ENCODE results near the gene C1RL.

DNA sequence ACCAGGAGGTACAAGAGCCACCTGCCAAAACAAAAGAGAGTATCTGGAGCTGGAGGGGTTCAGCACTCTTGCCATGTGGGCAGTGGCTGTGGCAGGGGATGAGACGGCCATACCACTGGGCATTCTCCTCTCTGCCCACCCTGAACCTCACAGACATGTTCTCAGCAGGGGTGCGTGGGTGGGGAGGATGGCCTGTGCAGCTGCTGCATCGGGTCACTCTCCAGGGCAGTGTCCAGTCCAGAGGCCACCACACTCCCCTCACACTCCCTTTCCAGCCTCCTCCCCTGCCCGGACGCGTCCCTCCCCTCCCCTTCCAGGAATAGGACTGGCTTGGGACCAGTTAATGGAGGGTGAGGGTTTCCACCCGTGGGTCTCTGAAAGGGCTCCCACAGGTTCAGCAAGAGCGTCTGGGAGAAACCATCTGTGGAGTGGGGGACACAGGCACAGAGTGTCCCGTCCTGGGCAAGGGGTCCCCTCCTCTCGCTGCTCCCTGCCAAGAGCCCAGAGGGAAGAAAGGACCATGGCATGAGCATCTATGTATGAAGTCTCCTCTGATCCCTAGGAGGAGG, 17.3 kb downstream of the C1RL start:
- TF ChIP-seq CHD1 (IDR thresholded peaks at IDR 0.05; ENCODE audit: low read depth, low read length) (no peak), RAD21 (IDR thresholded peaks at IDR 0.05; ENCODE audit: low read length) (no peak), CEBPB (IDR thresholded peaks at IDR 0.05; ENCODE audit: low read depth, low read length) (no peak), MAFK (IDR thresholded peaks at IDR 0.05; ENCODE audit: low read depth, low read length) (no peak), POLR2A (IDR thresholded peaks at IDR 0.05; ENCODE audit: low read depth, low read length) (no peak), FOS (IDR thresholded peaks at IDR 0.05; ENCODE audit: low read depth, low read length) (no peak), MAZ (IDR thresholded peaks at IDR 0.05; ENCODE audit: borderline replicate concordance, low read depth, low read length) (no peak), SMC3 (IDR thresholded peaks at IDR 0.05; ENCODE audit: low read depth, low read length) (no peak), RCOR1 (IDR thresholded peaks at IDR 0.05; ENCODE audit: insufficient replicate concordance, low read length) (no peak)
- TF ChIP-seq, protein P1, sequence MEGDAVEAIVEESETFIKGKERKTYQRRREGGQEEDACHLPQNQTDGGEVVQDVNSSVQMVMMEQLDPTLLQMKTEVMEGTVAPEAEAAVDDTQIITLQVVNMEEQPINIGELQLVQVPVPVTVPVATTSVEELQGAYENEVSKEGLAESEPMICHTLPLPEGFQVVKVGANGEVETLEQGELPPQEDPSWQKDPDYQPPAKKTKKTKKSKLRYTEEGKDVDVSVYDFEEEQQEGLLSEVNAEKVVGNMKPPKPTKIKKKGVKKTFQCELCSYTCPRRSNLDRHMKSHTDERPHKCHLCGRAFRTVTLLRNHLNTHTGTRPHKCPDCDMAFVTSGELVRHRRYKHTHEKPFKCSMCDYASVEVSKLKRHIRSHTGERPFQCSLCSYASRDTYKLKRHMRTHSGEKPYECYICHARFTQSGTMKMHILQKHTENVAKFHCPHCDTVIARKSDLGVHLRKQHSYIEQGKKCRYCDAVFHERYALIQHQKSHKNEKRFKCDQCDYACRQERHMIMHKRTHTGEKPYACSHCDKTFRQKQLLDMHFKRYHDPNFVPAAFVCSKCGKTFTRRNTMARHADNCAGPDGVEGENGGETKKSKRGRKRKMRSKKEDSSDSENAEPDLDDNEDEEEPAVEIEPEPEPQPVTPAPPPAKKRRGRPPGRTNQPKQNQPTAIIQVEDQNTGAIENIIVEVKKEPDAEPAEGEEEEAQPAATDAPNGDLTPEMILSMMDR (conservative IDR thresholded peaks at IDR 0.05; ENCODE audit: low read depth, low read length): no peak
- TF ChIP-seq, protein P2, sequence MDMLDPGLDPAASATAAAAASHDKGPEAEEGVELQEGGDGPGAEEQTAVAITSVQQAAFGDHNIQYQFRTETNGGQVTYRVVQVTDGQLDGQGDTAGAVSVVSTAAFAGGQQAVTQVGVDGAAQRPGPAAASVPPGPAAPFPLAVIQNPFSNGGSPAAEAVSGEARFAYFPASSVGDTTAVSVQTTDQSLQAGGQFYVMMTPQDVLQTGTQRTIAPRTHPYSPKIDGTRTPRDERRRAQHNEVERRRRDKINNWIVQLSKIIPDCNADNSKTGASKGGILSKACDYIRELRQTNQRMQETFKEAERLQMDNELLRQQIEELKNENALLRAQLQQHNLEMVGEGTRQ (IDR thresholded peaks at IDR 0.05; ENCODE audit: low read depth, low read length): no peak

Data from IMR-90 (cell line).